Suprapubic skin (tissue), 3 donors: Measurements from ENCODE around the gene LARGE1.

ENCODE experiments used
- POLR2A ChIP-seq, 2 donors: fragments of 450-650 bp; IDR thresholded peaks; one replicate each; pipeline ENCODE4 v1.6.1; 2017; ENCODE audit warnings: antibody characterized with exemption in 2 of 2, mild to moderate bottlenecking in 2 of 2, moderate library complexity in 2 of 2
- TF ChIP-seq, protein P1 (sequence below), 2 donors: fragments of 200-600 bp in 1 of 2; fragments of 450-650 bp in 1 of 2; sonication (generic) in 1 of 2; IDR thresholded peaks; one replicate each; pipeline ENCODE4 v1.5.1; 2016 to 2019; ENCODE audit warnings: antibody characterized with exemption in 2 of 2, mild to moderate bottlenecking in 1 of 2, moderate library complexity in 1 of 2

DNA sequence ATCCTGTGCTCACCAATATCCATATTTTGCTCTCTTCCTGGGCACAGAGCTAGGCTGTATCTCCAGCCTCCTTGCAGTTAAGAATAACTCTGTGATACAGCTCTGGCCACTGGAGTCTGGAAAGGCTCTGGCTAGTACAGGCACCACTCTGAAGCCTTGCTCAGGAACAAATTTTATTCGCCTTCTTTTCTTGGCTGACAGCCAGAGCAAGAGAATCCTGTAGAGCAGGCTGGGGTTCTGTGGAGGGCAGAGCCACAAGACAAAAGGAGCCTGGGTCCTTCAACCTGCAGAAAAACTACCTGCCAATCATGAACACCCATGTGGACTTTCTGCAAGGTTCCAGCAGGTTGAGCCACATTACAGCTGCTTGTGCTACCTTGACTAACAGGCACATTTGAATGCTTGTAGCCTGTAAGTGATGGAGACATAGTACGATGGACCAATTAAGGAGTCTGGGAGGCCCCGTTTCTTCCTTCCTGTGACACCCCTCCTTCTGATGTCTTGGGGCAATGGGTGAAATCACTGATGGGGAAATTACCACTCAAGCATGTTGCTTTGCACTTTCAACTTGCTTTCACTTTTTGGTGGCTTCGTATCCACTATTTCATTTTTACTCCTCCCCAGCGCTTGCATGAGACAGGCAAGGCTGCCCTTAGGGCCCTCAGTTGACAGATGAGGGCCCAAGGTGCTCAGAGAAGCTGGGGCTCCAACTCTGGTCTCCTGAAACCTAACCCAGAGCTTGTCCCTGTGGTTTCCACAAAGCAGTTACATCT is 594.9 kb downstream of the LARGE1 start:
- TF ChIP-seq, protein P1, sequence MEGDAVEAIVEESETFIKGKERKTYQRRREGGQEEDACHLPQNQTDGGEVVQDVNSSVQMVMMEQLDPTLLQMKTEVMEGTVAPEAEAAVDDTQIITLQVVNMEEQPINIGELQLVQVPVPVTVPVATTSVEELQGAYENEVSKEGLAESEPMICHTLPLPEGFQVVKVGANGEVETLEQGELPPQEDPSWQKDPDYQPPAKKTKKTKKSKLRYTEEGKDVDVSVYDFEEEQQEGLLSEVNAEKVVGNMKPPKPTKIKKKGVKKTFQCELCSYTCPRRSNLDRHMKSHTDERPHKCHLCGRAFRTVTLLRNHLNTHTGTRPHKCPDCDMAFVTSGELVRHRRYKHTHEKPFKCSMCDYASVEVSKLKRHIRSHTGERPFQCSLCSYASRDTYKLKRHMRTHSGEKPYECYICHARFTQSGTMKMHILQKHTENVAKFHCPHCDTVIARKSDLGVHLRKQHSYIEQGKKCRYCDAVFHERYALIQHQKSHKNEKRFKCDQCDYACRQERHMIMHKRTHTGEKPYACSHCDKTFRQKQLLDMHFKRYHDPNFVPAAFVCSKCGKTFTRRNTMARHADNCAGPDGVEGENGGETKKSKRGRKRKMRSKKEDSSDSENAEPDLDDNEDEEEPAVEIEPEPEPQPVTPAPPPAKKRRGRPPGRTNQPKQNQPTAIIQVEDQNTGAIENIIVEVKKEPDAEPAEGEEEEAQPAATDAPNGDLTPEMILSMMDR (IDR thresholded peaks at IDR 0.05): no peak
- no peak for TF ChIP-seq POLR2A (IDR thresholded peaks at IDR 0.05)
